K562 (cell line): ENCODE data around the gene BEND4.

Experiments used
- CREBBP ChIP-seq: IDR thresholded peaks from one replicate; pipeline ENCODE4 v1.6.1; 2012; ENCODE audit warnings: low read depth, mild to moderate bottlenecking, control low read depth, inconsistent platforms, low read length
- CTCF ChIP-seq, 3 experiments: IDR thresholded peaks in 2 of 3; conservative IDR thresholded peaks in 1 of 3; 2 replicates each; pipeline ENCODE4 v1.5.1; 2011 to 2012; ENCODE audit warnings: low read length in 3 of 3, mild to moderate bottlenecking in 3 of 3, control low read depth in 2 of 3, improper control_type of control experiment in 1 of 3, inconsistent platforms in 1 of 3, low read depth in 1 of 3, mixed read lengths in 1 of 3, moderate library complexity in 1 of 3; ENCODE audit not compliant: insufficient read depth in 2 of 3
- LARP7 ChIP-seq: fragments of 450-650 bp; IDR thresholded peaks from 2 replicates; pipeline ENCODE4 v1.6.1; 2016
- MAFF ChIP-seq: IDR thresholded peaks from 2 replicates; pipeline ENCODE4 v1.6.1; 2012; ENCODE audit warnings: low read length, improper control_type of control experiment
- MTA3 ChIP-seq: fragments of 450-650 bp; formaldehyde crosslinking; IDR thresholded peaks from 2 replicates; pipeline ENCODE4 v1.6.1; 2017; ENCODE audit warnings: mild to moderate bottlenecking, borderline replicate concordance
- NFIC ChIP-seq: fragments of 450-650 bp; IDR thresholded peaks from 2 replicates; pipeline ENCODE4 v1.6.1; 2017; ENCODE audit warnings: mild to moderate bottlenecking, inconsistent platforms
- PML ChIP-seq: IDR thresholded peaks from 2 replicates; pipeline ENCODE4 v1.6.1; 2012; ENCODE audit warnings: low read length, inconsistent platforms
- PRMT5 ChIP-seq: sonication (generic); formaldehyde crosslinking; IDR thresholded peaks from 2 replicates; pipeline ENCODE4 v1.5.0; 2020; ENCODE audit warnings: missing genetic modification reagents
- TAF7 ChIP-seq: fragments of 450-650 bp; IDR thresholded peaks from 2 replicates; pipeline ENCODE4 v1.6.1; 2016; ENCODE audit warnings: missing genetic modification characterization, missing compliant biosample characterization
- TCF7 ChIP-seq: sonication (generic); IDR thresholded peaks from 2 replicates; pipeline ENCODE4 v1.6.1; 2016; ENCODE audit warnings: antibody characterized with exemption, borderline replicate concordance
- ZFX ChIP-seq: sonication (generic); formaldehyde crosslinking; IDR thresholded peaks from 2 replicates; pipeline ENCODE4 v1.8.0; 2022; ENCODE audit warnings: mild to moderate bottlenecking, missing genetic modification reagents, moderate library complexity
- TF ChIP-seq, protein P1 (sequence below): fragments of 250-450 bp; sonication (Bioruptor Pico); IDR thresholded peaks from 2 replicates; pipeline ENCODE4 v1.5.0; 2020; ENCODE audit warnings: mild to moderate bottlenecking

GRCh38 chr4:42172128-42172790 lies 19.8 kb upstream of the BEND4 start:
- TF ChIP-seq NFIC: no peak
- TF ChIP-seq MTA3: no peak
- TF ChIP-seq MAFF: no peak
- no peak for TF ChIP-seq CREBBP
- TF ChIP-seq CTCF (IDR thresholded peaks at IDR 0.05 in 2 of 3, conservative IDR thresholded peaks at IDR 0.05 in 1 of 3; ENCODE audit: insufficient read depth in 2 of 3, low read depth in 1 of 3, low read length in 3 of 3): no peak
- no peak for TF ChIP-seq ZFX (CRISPR knock-in tag)
- TF ChIP-seq TAF7 (tag): no peak
- no peak for TF ChIP-seq PRMT5 (CRISPR knock-in tag)
- TF ChIP-seq, protein P1, sequence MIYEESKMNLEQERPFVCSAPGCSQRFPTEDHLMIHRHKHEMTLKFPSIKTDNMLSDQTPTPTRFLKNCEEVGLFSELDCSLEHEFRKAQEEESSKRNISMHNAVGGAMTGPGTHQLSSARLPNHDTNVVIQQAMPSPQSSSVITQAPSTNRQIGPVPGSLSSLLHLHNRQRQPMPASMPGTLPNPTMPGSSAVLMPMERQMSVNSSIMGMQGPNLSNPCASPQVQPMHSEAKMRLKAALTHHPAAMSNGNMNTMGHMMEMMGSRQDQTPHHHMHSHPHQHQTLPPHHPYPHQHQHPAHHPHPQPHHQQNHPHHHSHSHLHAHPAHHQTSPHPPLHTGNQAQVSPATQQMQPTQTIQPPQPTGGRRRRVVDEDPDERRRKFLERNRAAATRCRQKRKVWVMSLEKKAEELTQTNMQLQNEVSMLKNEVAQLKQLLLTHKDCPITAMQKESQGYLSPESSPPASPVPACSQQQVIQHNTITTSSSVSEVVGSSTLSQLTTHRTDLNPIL (CRISPR knock-in tag): no peak
- no peak for TF ChIP-seq PML
- TF ChIP-seq TCF7: no peak
- TF ChIP-seq LARP7: no peak
